Panc1 (cell line): Measurements from ENCODE around the gene DUSP8. TPM values are rescaled to one million over a fixed set of nuclear protein-coding genes. Genes with fewer than 3 reads are reported as not detected.
"Not testable (repeated sequence)": the region's sequence is repeated elsewhere in the genome, so short reads cannot be mapped to it uniquely, and the experiment has no call there.

Source experiments
- ATAC-seq: fragments of 200-7000 bp; cut with Tn5 transposase; 2 replicates; pipeline ENCODE4 v1.9.1; 2020; ENCODE audit warnings: mild to moderate bottlenecking, moderate library complexity
- BruUV-seq: library from RNA; stranded (reverse); fragments of 400-500 nt; replicated peaks from 2 replicates; lab custom pipeline; 2021; lab: Mats Ljungman, UMichigan
- CTCF ChIA-PET: fragments of 300-600 bp; sonication (Branson Sonifier 250); formaldehyde crosslinking; loops from one replicate; lab custom pipeline; 2022; ENCODE audit warnings: antibody characterized with exemption; lab: Charles Lee
- POLR2A ChIA-PET: fragments of 300-600 bp; sonication (Branson Sonifier 250); formaldehyde crosslinking; loops from one replicate; lab custom pipeline; 2022; ENCODE audit warnings: antibody characterized with exemption; lab: Charles Lee
- DNase-seq: peaks from one replicate; pipeline ENCODE4 v3.0.0-alpha.2; 2010; ENCODE audit warnings: low read depth, low spot score
- H3K27ac ChIP-seq: 2 replicates; pipeline ENCODE4 v1.5.1; 2011; ENCODE audit warnings: mild to moderate bottlenecking, low read length, inconsistent platforms
- H3K27me3 ChIP-seq: fragments of 200-500 bp; sonication (Bioruptor generic); 2 replicates; pipeline ENCODE4 v1.6.0; 2014; ENCODE audit warnings: low read length, inconsistent platforms; ENCODE audit not compliant: control insufficient read depth, insufficient read depth
- H3K36me3 ChIP-seq: fragments of 200-500 bp; sonication (Bioruptor generic); 2 replicates; pipeline ENCODE4 v1.5.1; 2014; ENCODE audit warnings: inconsistent platforms, mild to moderate bottlenecking, low read length, moderate library complexity; ENCODE audit not compliant: control insufficient read depth, insufficient read depth
- H3K4me1 ChIP-seq: 2 replicates; pipeline ENCODE4 v1.5.1; 2011; ENCODE audit warnings: inconsistent platforms, mild to moderate bottlenecking, low read length, moderate library complexity; ENCODE audit not compliant: control insufficient read depth, insufficient read depth
- H3K4me3 ChIP-seq, 2 experiments: 2 replicates each; pipeline ENCODE4 v1.5.1; 2011 to 2012; ENCODE audit warnings: low read depth in 2 of 2, low read length in 2 of 2, mild to moderate bottlenecking in 2 of 2, inconsistent platforms in 1 of 2, moderate library complexity in 1 of 2
- H3K9me3 ChIP-seq: fragments of 200-500 bp; sonication (Bioruptor generic); 2 replicates; pipeline ENCODE4 v1.5.1; 2014; ENCODE audit warnings: low read depth, mild to moderate bottlenecking, inconsistent platforms, low read length, moderate library complexity; ENCODE audit not compliant: control insufficient read depth, insufficient read depth
- CTCF ChIP-seq: fragments of 450-650 bp; IDR thresholded peaks from 2 replicates; pipeline ENCODE4 v1.5.1; 2017; ENCODE audit warnings: mild to moderate bottlenecking
- POLR2AphosphoS5 ChIP-seq: IDR thresholded peaks from 2 replicates; pipeline ENCODE4 v1.6.1; 2012; ENCODE audit warnings: mild to moderate bottlenecking, low read depth, low read length, moderate library complexity
- REST ChIP-seq, 2 experiments: IDR thresholded peaks; 2 replicates each; pipeline ENCODE4 v1.6.1; 2011 to 2012; ENCODE audit warnings: low read depth in 2 of 2, control low read depth in 1 of 2, low read length in 1 of 2, mild to moderate bottlenecking in 1 of 2, moderate library complexity in 1 of 2; ENCODE audit not compliant: insufficient read depth in 1 of 2
- SIN3A ChIP-seq: IDR thresholded peaks from 2 replicates; pipeline ENCODE4 v1.6.1; 2012; ENCODE audit warnings: low read depth, mild to moderate bottlenecking, low read length, moderate library complexity, borderline replicate concordance; ENCODE audit not compliant: insufficient read depth
- TCF7L2 ChIP-seq: IDR thresholded peaks from 2 replicates; pipeline ENCODE4 v1.6.1; 2011; ENCODE audit warnings: mild to moderate bottlenecking, low read depth, low read length, inconsistent platforms
- in situ Hi-C: cut with HindIII; loops from 2 replicates; pipeline ENCODE4 v1.10.0; 2016; ENCODE audit warnings: low sequenced_read_pairs, low pct_unique_long_range_greater_than_20kb
- intact Hi-C: fragments of 100-400 bp; cut with micrococcal nuclease; formaldehyde crosslinking; loops from one replicate; pipeline ENCODE4 v1.10.0; 2022; ENCODE audit not compliant: unreplicated experiment
- total RNA-seq: library from RNA; stranded (reverse); gene quantifications from one replicate; pipeline ENCODE4 v1.2.1, GENCODE V29; 2021; ENCODE audit not compliant: unreplicated experiment

Gene DUSP8
- total RNA-seq, 1 experiment from 2014 or later = 5.5 TPM

GRCh38 chr11:1581976-1582375 is 9.9 kb upstream of the DUSP8 start:
- ChIA-PET CTCF (interaction anchor here (0.5 to 1.3 kb wide), 5 partner anchors 8 to 300 kb away, joined by 3 to 11 read pairs (median 4); no protein-coding TSS in a partner anchor), POLR2A (interaction anchor here (0.6 kb wide), 1 partner anchor 377 kb away, joined by 7 read pairs; no protein-coding TSS in a partner anchor)
- no peak overlapping the region for H3K4me3 ChIP-seq
- H3K27me3 ChIP-seq = no peaks in the 10 kb centered on the region
- H3K27ac ChIP-seq = no peak overlapping the region
- in situ Hi-C loops = no loop called here
- DNase-seq = no peak
- ATAC-seq = peak; percentile 65
- H3K4me1 ChIP-seq = no peaks in the 10 kb centered on the region
- intact Hi-C loops = no loop called here
- H3K9me3 ChIP-seq = peaks cover 4% of the 10 kb centered on the region; the same call in 1 of the 2 replicates
- TF ChIP-seq SIN3A (no peak), CTCF (no peak), POLR2AphosphoS5 (no peak), TCF7L2 (no peak), REST (IDR thresholded peaks at IDR 0.05; ENCODE audit: insufficient read depth in 1 of 2, low read depth in 2 of 2, low read length in 1 of 2) (no peak)
- BruUV-seq = no TSS peak
- H3K36me3 ChIP-seq = no peaks in the 10 kb centered on the region

- Histone ChIP-seq H3K4me3 (no peak overlapping the region), H3K9me3 (peaks cover 4% of the 10 kb centered on the region; the same call in 1 of the 2 replicates), H3K36me3 (no peaks in the 10 kb centered on the region), H3K27me3 (no peaks in the 10 kb centered on the region; the same call in 1 of the 2 replicates), H3K27ac (no peak overlapping the region), H3K4me1 (peaks cover 12% of the 10 kb centered on the region)
- BruUV-seq = no TSS peak
- DNase-seq (no peak), ATAC-seq (no peak)
- ChIA-PET CTCF (interaction anchor here (1.8 kb wide), 1 partner anchor 30 kb away, joined by 12 read pairs; no protein-coding TSS in a partner anchor), POLR2A (no interaction called here)
- intact Hi-C loops (no loop called here), in situ Hi-C loops (no loop called here)
- TF ChIP-seq CTCF = no peak
- TF ChIP-seq TCF7L2 = no peak
- no peak for TF ChIP-seq SIN3A
- no peak for TF ChIP-seq REST (IDR thresholded peaks at IDR 0.05; ENCODE audit: insufficient read depth in 1 of 2, low read depth in 2 of 2, low read length in 1 of 2)
Measured at GRCh38 chr11:1576825-1577224, 4.8 kb upstream of the DUSP8 start.

GRCh38 chr11:1575756-1576155 is 3.7 kb upstream of the DUSP8 start:
- DNase-seq, ATAC-seq, H3K4me3 ChIP-seq, H3K27me3 ChIP-seq, H3K27ac ChIP-seq, H3K9me3 ChIP-seq, BruUV-seq, in situ Hi-C loops, H3K36me3 ChIP-seq, POLR2A ChIA-PET: not testable (repeated sequence)
- H3K4me1 ChIP-seq = peaks cover 17% of the 10 kb centered on the region
- CTCF ChIA-PET = interaction anchor here (0.6 to 3.2 kb wide), 5 partner anchors 19 to 1134 kb away, joined by 4 to 95 read pairs (median 9); no protein-coding TSS in a partner anchor
- intact Hi-C loops = loop anchor here (1.0 kb wide), 1 partner anchor 29 kb away; no protein-coding TSS in a partner anchor
